Measurements from ENCODE around the gene PID1.

DNA sequence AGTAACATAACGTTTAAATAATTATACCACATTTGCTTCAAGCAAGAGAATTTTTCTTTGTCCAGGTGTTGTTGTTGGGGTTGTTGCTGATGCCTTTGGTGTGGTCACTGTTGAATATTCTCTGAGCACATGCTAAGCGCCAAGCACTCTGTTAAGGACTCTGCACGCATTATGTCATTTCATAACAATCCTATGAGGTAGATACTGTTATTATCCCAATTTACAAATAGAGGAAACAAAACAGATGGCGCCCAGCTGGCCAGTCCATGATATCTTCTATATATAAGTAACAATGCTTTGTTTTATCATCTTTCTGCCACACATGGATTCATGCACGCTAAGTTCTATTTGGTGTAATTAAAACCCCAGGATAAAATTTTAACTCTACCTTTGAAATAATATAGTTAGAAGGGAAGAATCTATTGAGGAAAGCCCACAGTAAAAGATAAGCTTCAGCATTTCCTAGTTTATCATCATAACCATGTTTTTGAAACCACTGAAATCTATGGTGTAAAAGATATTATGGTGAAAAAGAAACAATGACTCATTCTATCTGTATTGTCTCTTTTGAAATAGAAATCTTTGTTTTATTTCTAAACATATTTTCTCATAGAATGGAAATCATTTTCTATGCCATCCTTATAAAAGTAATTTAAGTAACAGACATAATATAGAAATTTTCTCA lies 199.7 kb downstream of the PID1 start:
- TF ChIP-seq CTCF (conservative IDR thresholded peaks at IDR 0.05) = no peak
- TF ChIP-seq EZH2 (IDR thresholded peaks at IDR 0.05; ENCODE audit: low read depth) = no peak

Measured in PC-9 (cell line).